Neuron (in vitro differentiated cells): Measurements from ENCODE around the gene FCF1.
A peak's percentile ranks its signal among the peaks of the same experiment; 100 is the strongest.

Source experiments
- H2AFZ ChIP-seq: one replicate; pipeline ENCODE4 v1.6.1; 2013; ENCODE audit warnings: low read depth, mild to moderate bottlenecking, inconsistent platforms, low read length, moderate library complexity
- H3K27me3 ChIP-seq: one replicate; pipeline ENCODE4 v1.6.1; 2013; ENCODE audit warnings: low read length; ENCODE audit not compliant: insufficient read depth
- H3K36me3 ChIP-seq: one replicate; pipeline ENCODE4 v1.6.1; 2013; ENCODE audit warnings: low read length; ENCODE audit not compliant: insufficient read depth
- H3K4me1 ChIP-seq: one replicate; pipeline ENCODE4 v1.6.1; 2013; ENCODE audit warnings: low read length; ENCODE audit not compliant: insufficient read depth
- H3K4me3 ChIP-seq: 2 replicates; pipeline ENCODE4 v1.5.1; 2013; ENCODE audit warnings: mild to moderate bottlenecking, low read length, moderate library complexity
- H3K9me3 ChIP-seq: one replicate; pipeline ENCODE4 v1.6.1; 2013; ENCODE audit warnings: low read length

The FCF1 gene, protein sequence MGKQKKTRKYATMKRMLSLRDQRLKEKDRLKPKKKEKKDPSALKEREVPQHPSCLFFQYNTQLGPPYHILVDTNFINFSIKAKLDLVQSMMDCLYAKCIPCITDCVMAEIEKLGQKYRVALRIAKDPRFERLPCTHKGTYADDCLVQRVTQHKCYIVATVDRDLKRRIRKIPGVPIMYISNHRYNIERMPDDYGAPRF

GRCh38 chr14:74712499-74713394, at the start of gene FCF1, which contains the start of gene AREL1:
FCF1 (plus strand) TSS chr14:74713144; CDS start chr14:74713198, 54 bp downstream.
AREL1 (minus strand) TSS chr14:74713080; CDS start chr14:74685615, 27,465 bp downstream.
- peaks cover 15% of the 10 kb centered on the region for H3K4me1 ChIP-seq
- H3K27me3 ChIP-seq: no peaks in the 10 kb centered on the region
- H2AFZ ChIP-seq: peak within 1 kb of the TSS; percentile 7
- peak within 1 kb of the TSS; percentile 96 for H3K4me3 ChIP-seq
- H3K9me3 ChIP-seq: no peaks in the 10 kb centered on the region
- H3K36me3 ChIP-seq: peaks cover 27% of the 10 kb centered on the region

DNA sequence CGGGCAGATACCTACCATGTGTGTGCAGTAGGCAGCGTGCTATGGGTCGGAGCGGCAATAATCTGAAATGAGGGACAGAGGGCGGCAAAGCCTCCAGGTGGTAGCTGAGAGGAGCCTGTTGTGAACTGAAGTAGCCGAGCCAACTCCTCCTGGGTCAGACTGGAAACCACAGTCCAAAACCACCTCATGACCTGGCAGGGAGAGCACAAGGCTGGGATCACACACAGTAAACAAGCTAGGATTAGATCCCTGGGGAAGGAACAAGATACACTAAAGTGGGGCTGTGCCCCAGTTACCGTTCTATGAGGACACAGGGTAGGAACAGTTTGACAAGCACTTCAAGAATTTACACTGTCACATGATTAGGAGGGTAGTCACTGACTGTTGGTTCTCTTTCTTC, 49.1 kb upstream of the FCF1 start:
- H3K36me3 ChIP-seq: peaks cover 78% of the 10 kb centered on the region
- no peaks in the 10 kb centered on the region for H3K27me3 ChIP-seq
- H3K4me3 ChIP-seq: no peak overlapping the region
- no peak overlapping the region for H2AFZ ChIP-seq
- H3K4me1 ChIP-seq: no peaks in the 10 kb centered on the region
- no peaks in the 10 kb centered on the region for H3K9me3 ChIP-seq

DNA sequence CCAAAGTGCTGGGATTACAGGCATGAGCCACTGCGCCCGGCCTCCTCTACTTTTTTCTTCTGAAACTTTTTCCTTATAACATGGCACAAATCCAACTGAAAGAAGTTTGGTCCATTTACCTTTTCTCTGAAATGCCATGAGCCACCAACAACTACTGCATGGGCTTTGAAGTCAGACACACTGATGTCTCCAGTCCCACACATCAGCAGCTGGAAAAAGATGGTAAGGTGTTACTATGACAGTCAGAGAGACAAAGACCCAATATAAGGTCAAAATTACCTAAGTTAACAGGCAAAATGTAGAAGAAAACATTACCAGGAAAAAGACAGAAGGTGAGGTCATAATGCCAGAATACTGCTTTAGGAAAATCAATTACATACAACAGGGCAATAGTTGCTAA, 48.2 kb upstream of the FCF1 start:
- Histone ChIP-seq H3K4me3 (no peak overlapping the region), H3K27me3 (no peaks in the 10 kb centered on the region), H3K9me3 (no peaks in the 10 kb centered on the region), H2AFZ (no peak overlapping the region), H3K4me1 (no peaks in the 10 kb centered on the region), H3K36me3 (peaks cover 85% of the 10 kb centered on the region)

- Histone ChIP-seq H3K9me3 (no peaks in the 10 kb centered on the region), H3K27me3 (no peaks in the 10 kb centered on the region), H3K36me3 (peaks cover 85% of the 10 kb centered on the region), H2AFZ (no peak overlapping the region), H3K4me1 (no peaks in the 10 kb centered on the region), H3K4me3 (no peak overlapping the region)
These were observed 45.2 kb upstream of the FCF1 start for GRCh38 chr14:74667758-74668157.

DNA sequence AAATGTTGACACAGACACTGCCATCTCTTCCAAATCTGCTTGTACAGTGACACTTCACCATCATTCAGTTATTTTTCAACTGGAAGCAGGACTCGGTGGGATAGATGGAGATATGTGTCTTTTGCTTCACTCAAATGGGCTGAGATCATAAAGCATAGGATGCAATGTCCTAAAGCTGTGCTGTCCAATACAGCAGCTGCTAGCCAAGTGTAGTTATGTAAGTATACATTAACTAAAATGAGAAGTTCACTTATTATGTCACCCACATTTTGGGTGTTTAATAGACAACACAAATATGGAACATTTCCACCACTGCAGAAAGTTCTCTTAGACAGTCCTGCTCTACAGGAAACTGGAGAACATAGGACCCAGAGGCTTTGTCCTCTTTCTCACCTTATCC, 43.7 kb upstream of the FCF1 start:
- H3K4me3 ChIP-seq: no peak overlapping the region
- no peaks in the 10 kb centered on the region for H3K4me1 ChIP-seq
- H3K36me3 ChIP-seq: peaks cover 85% of the 10 kb centered on the region
- no peak overlapping the region for H2AFZ ChIP-seq
- H3K27me3 ChIP-seq: no peaks in the 10 kb centered on the region
- no peaks in the 10 kb centered on the region for H3K9me3 ChIP-seq

DNA sequence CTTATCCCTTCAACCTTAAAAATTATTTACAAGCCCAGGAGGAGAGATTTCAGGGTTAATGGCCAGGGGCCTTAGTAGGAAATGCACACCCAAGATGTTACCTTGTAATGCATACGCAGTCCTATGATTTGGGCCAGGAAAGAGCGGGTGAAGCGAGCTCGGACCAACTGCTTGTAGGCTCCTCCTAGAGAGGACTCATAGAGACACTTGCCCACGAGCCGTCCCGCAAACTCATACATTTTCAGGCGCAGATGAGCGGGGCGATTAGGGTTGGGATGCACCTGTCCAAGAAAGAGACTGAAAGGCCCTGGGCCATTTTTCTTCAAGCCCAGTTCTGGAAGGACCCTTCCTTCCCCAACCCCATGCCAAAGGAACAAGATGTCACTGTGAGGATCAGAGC, 43.1 kb upstream of the FCF1 start:
- no peaks in the 10 kb centered on the region for H3K4me1 ChIP-seq
- peaks cover 83% of the 10 kb centered on the region for H3K36me3 ChIP-seq
- no peak overlapping the region for H2AFZ ChIP-seq
- H3K9me3 ChIP-seq: no peaks in the 10 kb centered on the region
- H3K4me3 ChIP-seq: no peak overlapping the region
- no peaks in the 10 kb centered on the region for H3K27me3 ChIP-seq

GRCh38 chr14:74670726-74671411, 42.1 kb upstream of the FCF1 start:
- peaks cover 84% of the 10 kb centered on the region for H3K36me3 ChIP-seq
- no peaks in the 10 kb centered on the region for H3K27me3 ChIP-seq
- no peak overlapping the region for H3K4me3 ChIP-seq
- no peak overlapping the region for H2AFZ ChIP-seq
- H3K4me1 ChIP-seq: no peaks in the 10 kb centered on the region
- H3K9me3 ChIP-seq: no peaks in the 10 kb centered on the region

DNA sequence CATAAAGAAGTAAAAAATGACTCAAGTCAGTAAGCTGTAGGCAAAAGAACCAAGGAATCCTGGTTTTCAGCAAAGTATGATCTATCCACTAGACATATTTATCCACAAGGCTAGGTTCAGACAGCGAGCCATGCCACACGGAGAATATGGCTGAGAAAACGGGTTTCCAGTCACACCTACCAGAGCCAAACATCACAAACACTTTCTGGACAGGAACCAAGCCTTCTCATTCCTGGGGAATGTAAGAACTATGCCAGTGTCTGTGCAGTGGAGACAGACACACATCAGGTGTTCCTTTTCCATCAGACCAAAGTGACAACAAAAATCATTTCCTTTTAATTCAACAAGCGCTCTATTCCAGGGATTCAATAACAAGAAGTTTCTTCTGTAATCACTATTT, 41.2 kb upstream of the FCF1 start:
- Histone ChIP-seq H3K4me3 (no peak overlapping the region), H3K9me3 (no peaks in the 10 kb centered on the region), H3K4me1 (no peaks in the 10 kb centered on the region), H3K36me3 (peaks cover 88% of the 10 kb centered on the region), H2AFZ (no peak overlapping the region), H3K27me3 (no peaks in the 10 kb centered on the region)

- Histone ChIP-seq H3K4me3 (no peak overlapping the region), H3K36me3 (peaks cover 76% of the 10 kb centered on the region), H2AFZ (no peak overlapping the region), H3K9me3 (no peaks in the 10 kb centered on the region), H3K4me1 (no peaks in the 10 kb centered on the region), H3K27me3 (no peaks in the 10 kb centered on the region)
These were observed 39.2 kb upstream of the FCF1 start for GRCh38 chr14:74673768-74674167.

DNA sequence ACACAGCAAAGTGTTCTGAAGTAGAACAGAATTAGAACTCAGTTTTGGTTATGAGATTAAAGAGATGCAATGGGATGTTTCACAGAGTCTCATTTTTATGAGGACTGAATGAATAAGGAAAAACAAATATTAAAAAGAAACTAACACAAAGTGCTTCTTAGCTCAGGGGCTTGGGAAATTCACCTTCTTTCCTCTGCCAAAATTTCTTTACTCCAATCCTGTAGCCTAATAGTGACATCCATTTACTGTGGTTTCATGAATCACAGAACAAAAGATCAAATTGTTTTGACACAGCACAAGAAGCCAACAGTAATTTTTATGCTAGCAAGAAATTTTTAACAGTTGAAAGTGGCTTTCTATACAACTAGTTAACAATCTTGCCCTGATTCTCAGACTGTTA, 37.7 kb upstream of the FCF1 start:
- Histone ChIP-seq H3K36me3 (peaks cover 63% of the 10 kb centered on the region), H3K4me3 (no peak overlapping the region), H2AFZ (no peak overlapping the region), H3K9me3 (no peaks in the 10 kb centered on the region), H3K27me3 (no peaks in the 10 kb centered on the region), H3K4me1 (no peaks in the 10 kb centered on the region)

DNA sequence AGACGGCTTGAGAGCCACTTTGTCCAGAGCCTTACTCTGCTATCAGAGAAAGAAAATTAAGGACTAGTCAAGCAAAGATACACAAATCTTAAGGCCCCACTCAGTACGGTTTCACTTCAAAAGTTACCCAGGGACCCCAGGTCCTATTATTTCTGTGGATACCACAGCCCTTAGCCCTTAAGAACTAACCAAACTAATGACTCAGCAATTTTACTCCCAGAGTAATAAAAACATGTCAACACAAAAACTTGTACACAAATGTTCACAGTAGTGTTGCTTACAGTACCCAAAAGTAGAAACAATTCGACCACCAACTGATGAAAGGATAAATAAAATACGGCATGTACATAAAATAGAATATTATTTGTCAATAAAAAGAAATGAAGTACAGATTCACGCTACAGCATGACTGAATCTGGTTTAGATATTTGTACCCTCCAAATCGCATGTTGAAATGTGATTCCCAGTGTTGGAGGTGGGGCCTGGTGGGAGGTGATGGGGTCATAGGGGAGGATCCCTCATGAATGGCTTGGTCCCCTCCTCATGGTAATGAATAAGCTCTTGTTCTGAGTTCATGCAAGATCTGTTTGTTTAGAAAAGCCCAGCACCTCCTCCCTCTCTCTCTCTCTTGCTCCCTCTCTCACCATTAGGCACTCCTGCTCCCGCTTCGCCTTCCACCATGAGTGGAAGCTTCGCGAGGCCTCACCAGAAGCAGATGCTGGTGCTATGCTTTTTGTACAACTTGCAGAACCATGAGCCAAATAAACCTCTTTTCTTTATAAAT, 30.6 kb upstream of the FCF1 start:
- no peaks in the 10 kb centered on the region for H3K4me1 ChIP-seq
- peaks cover 55% of the 10 kb centered on the region for H3K36me3 ChIP-seq
- no peak overlapping the region for H2AFZ ChIP-seq
- no peaks in the 10 kb centered on the region for H3K27me3 ChIP-seq
- no peak overlapping the region for H3K4me3 ChIP-seq
- no peaks in the 10 kb centered on the region for H3K9me3 ChIP-seq

GRCh38 chr14:74683406-74683805, 29.5 kb upstream of the FCF1 start:
- Histone ChIP-seq H2AFZ (no peak overlapping the region), H3K4me1 (no peaks in the 10 kb centered on the region), H3K27me3 (no peaks in the 10 kb centered on the region), H3K4me3 (no peak overlapping the region), H3K36me3 (peaks cover 58% of the 10 kb centered on the region), H3K9me3 (no peaks in the 10 kb centered on the region)
